ENCODE data around the gene CARD9.

GRCh38 chr9:136379401-136379800, 5.9 kb upstream of the CARD9 start:
- no peak for TF ChIP-seq CTCF (conservative IDR thresholded peaks at IDR 0.05)
- TF ChIP-seq EZH2 (IDR thresholded peaks at IDR 0.05; ENCODE audit: low read depth) = no peak

Measured in PC-9 (cell line).